ENCODE data around the gene TSPYL1.

DNA sequence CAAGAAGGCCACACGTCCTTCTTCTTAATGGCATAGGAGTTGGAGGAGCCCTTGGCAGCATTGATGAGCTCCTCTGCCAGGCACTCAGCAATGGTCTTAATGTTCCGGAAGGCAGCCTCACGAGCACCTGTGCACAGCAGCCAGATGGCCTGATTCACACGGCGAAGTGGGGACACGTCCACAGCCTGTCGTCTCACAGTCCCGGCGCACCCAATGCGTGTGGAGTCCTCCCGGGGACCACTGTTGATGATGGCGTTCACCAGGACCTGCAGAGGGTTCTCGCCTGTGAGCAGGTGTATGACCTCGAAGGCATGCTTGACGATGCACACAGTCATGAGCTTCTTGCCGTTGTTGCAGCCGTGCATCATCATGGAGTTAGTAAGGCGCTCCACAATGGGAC is 21.2 kb downstream of the TSPYL1 start:
- TF ChIP-seq ZNF274 (IDR thresholded peaks at IDR 0.05; ENCODE audit: low read depth, low read length), result no peak
- no peak for TF ChIP-seq SUZ12 (IDR thresholded peaks at IDR 0.05; ENCODE audit: extremely low read depth, insufficient read depth, insufficient read length)

Measured in NT2/D1 (cell line).